HG03135 (cell line): ENCODE data around the gene C6orf118.

Experiments used
- ATAC-seq: cut with Tn5 transposase; IDR thresholded peaks from one replicate; pipeline ENCODE4 v1.9.1; 2021; ENCODE audit warnings: mild to moderate bottlenecking, moderate library complexity; ENCODE audit not compliant: unreplicated experiment

The C6orf118 gene

DNA sequence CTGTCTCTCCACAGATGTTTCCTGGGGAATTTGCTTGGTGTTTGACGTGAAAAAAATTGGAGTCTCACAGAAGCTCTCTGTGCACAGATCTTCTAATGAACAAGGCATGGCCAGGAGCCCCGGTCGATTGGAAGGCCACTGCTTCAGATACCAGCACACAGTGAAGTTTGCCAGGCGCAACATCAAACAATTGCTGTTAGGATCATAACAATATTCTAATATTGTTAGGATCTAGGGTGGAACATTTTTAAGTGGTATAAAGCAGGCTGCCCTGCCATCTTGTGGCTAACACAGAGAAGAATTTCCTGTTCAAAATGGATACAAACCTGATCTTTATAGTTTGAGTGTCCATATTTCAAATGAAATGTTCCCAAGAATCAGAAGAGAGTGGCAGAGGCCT lies 64.1 kb downstream of the C6orf118 start:
- ATAC-seq: no peak

DNA sequence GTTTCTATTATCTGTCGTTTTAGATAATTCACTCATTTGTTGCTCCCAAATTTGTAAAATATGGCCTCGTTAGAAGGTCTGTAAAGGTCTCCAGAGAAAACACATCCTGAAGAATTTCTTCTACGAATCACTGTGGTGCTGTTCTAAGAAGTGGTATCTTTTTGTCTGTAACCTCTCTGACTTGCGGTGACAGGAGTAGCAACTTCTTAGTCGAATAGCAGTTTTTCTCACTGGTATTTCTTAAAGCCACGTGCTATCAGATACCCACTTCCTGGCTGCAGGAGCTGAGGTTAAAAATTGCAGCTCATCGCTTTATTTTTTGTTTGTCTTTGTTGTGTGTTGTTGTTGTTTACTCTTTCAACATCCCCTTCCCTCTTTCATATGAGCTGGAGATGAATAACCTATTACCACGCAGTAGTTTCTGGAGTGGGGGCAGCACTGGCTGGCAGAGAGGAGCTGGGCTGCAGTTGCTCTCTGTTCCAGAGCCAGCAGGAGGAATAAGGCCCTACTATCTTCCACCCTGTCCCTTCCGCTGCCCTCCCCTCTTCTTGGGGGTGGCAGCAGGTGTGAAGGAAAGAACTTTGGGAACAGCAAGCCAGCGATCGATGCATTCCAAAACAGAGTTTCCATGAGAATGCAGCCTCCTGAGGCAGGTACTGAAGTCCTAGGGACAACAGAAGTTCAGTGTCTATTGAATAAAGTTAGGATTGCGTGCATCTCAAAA lies 64.7 kb downstream of the C6orf118 start:
- ATAC-seq: no peak

DNA sequence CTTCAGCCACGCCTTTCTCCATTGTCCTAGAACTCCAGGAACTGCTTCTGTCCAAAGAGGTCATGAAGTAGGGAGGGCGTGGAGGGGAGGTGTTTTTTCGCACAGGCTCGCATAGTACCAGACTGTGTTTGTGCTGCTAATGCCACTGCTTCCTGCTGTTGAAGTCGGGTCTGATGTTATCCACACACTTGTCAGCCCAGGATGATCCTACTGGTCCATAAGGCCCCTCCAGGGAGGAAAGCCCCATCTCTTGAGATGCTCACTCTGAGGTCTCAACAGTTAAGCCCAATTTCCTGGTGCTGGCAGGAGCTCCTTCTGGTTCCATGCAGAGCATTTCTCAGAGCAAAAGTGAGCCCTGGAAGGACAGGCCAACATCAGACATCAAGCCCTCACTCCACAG lies 65.6 kb downstream of the C6orf118 start:
- ATAC-seq: no peak

DNA sequence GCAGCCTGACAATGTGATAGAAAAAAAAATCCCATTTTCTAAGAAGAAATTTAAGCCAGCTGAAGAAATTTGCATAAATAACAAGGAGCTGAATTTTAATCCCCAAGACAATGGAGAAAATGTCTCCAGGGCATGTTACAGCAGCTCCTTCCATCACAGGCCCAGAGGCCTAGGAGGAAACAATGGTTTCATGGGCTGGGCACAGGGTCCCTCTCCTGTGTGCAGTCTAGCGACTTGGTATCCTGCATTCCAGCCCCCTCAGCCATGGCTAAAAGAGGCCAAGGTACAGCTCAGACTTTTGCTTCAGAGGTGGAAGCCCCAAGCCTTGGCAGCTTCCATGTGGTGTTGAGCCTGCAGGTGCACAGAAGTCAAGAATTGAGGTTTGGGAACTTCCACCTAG lies 73.1 kb downstream of the C6orf118 start:
- ATAC-seq: no peak

DNA sequence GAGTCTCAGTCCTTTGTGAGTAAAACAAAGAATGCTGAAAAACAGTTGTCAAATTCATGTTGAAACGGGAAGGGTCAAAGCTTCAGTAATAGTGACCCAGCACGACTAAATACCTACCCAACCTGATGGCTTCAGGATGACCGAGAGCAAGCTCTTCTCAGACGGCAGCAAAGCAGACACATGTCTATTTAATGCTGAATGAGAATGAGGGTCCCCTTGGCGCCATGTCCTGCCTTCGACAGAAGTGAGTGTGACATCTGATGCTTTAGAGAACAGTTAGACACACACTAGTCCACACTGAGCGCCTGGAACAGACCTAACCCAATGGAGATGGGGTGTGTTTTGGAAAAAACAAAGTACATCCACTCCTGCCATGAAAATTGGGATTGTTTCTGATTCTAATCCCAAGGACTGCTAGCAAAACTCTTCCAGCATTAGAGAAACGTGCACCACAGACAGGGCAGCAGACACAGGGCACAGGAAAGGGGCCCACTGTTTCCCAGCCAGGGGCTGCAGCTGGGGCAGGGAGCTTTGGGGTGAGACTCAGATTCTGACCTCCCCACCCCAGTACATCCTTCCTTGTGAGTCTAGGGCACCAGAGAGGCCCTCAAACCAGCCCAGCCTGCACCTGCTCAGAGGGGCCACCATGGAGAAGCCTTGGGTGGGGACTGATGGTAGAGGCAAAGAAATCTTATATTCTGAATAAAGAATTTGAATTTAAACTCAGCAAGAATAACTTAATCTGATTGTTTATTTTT lies 76.5 kb downstream of the C6orf118 start:
- no peak for ATAC-seq

DNA sequence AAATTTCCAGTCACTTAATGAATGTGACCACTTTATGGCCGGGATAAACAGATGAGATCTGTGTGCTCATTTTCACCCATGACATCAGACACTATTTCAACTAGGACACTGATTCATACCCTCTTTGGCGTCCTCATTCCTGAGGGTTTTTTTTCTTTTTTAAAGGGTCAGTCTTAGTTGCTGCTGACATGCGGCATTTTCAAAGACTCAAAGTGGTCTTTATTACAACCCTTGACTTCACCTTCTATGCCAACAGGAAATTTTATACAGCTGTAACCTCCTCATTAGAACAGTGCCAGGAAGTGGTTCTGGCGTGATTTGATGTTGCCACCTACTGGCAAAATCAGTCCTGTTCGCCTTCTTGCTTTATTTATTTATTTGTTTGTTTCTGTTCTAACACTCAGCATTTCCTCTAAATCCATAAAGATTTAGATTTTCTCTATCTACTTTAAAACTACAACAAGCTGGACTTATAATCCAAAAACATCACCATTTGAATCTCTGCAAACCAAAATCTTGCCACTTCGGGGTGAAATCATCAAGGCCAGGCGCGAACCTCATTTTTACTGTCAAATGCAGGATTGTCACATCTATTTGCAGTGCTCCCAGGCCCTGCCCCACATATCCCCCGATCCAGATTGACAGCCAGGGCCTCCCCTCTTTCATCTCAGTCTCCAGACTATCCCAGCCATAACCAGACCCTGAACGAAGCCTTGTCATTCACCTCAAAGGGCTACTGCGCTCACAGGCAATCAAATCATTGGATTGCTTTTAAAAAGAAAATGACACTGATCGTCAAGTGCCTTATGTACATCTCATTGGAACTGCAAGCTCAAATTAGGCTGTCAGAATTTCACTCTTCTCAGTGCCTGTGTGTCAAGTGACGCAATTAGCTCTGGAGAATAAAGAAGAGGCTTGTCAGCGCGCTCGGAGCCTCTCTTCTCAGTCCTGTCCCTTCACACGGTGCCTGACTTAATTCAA lies 77.5 kb downstream of the C6orf118 start:
- ATAC-seq: no peak

DNA sequence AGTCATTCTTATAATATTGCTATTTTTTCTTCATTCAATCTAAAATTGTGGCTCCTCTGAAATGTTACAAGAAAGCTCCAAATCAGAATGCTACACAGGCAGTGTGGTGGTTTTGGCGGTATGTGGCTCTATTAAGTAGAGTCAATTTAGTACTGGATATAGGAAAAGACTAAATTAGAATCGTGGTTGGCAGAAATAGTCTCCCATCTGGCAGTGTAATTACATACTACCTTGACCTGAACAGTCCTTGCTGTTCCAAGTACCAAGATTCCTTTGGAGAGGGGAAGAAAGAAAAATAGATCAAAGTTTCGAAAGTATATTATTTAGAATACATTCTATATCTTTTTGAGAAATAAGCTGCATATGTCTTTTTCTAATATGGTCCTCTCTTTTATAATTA lies 78.2 kb downstream of the C6orf118 start:
- no peak for ATAC-seq
